Upper lobe of right lung (tissue), 1 donor: ENCODE measurements around the gene FADS2. TPM values are rescaled to one million over a fixed set of nuclear protein-coding genes. Genes with fewer than 3 reads are reported as not detected.

ENCODE experiments used
- ATAC-seq: fragments of 200-7000 bp; cut with Tn5 transposase; one replicate; pipeline ENCODE4 v1.9.1; 2020; ENCODE audit warnings: mild to moderate bottlenecking, moderate library complexity
- DNase-seq: peaks from one replicate; pipeline ENCODE4 v3.0.0-alpha.2; 2020
- H3K27ac ChIP-seq: fragments of 200-600 bp; one replicate; pipeline ENCODE4 v1.8.0; 2022
- H3K27me3 ChIP-seq: fragments of 200-600 bp; one replicate; pipeline ENCODE4 v1.8.0; 2022; ENCODE audit warnings: mild to moderate bottlenecking
- H3K36me3 ChIP-seq: fragments of 200-600 bp; one replicate; pipeline ENCODE4 v1.8.0; 2022
- H3K4me1 ChIP-seq: fragments of 200-600 bp; one replicate; pipeline ENCODE4 v1.8.0; 2022
- H3K4me3 ChIP-seq: fragments of 200-600 bp; one replicate; pipeline ENCODE4 v1.8.0; 2022; ENCODE audit warnings: mild to moderate bottlenecking
- H3K9me3 ChIP-seq: fragments of 200-600 bp; one replicate; pipeline ENCODE4 v1.8.0; 2022
- CTCF ChIP-seq: fragments of 200-600 bp; IDR thresholded peaks from one replicate; pipeline ENCODE4 v1.8.0; 2022; ENCODE audit warnings: antibody characterized with exemption
- intact Hi-C: fragments of 100-400 bp; cut with DNase I; formaldehyde crosslinking; loops from one replicate; pipeline ENCODE4 v1.11.0; 2022
- microRNA-seq: library from miRNA; unstranded; fragments of <30 nt; microRNA quantifications from one replicate; pipeline ENCODE4 v1.2.0, GENCODE V29; 2020; ENCODE audit warnings: borderline microRNAs expressed
- total RNA-seq: library from RNA; stranded (reverse); fragmentation: NEBNext Ultra II Directional; extraction: Animal tissue kit (Norgen Biotek cat#: 25700); gene quantifications from one replicate; pipeline ENCODE4 v1.2.1, GENCODE V29; 2021
- donor health status: DM: no; HTN: yes; CAD: no; lungs with severe emphysema.

FADS2 gene
- total RNA-seq, 1 donor from 2014 or later = 75.1 TPM

DNA sequence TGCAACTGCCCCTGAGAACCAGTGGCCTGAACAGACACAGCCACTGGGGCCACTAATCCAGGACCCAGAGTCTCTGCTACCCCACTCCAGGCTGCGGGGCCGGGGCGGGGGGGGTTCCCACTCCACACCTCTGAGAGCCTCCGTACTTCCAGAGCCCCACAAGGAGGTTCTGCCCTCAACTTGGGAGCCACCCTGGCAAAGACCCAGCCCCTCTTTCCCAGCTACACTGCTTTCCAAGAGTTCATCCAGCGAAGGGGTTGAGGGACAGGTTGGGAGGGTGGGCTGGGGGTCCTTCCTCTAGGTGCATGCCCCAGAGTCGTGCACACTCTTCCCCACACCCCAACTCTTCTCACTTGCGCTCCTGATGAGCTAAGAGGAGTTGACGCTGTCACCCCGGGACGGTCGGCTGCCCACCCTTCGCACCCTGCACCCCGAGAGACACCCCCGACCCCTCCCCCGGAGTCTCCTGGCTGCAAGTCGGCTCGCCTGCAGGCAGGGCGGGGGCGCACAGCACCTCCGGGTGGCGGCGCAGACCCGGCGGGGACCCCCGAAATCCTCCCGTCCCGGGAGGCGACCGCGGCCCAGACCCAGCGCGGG, 88.7 kb downstream of the FADS2 start:
- Histone ChIP-seq H3K36me3 (no peaks in the 10 kb centered on the region), H3K27me3 (peaks cover 5% of the 10 kb centered on the region), H3K4me1 (peaks cover 14% of the 10 kb centered on the region), H3K4me3 (peak overlapping the region; percentile 57), H3K27ac (peak overlapping the region; percentile 47), H3K9me3 (no peaks in the 10 kb centered on the region)
- TF ChIP-seq CTCF = no peak
- intact Hi-C loops = no loop called here
- DNase-seq = no peak
- no peak for ATAC-seq

Small RNA genes within 50 kb of the gene (microRNA-seq; reads per million reads assigned to microRNA genes)
- gene MIR6746 = not detected

Other genes with a start within 250 kb of the FADS2 start
- gene SYT7, start 247.2 kb upstream of the FADS2 start, total RNA-seq = 4.8 TPM
- 6.0 TPM for gene DAGLA, start 147.9 kb upstream of the FADS2 start, total RNA-seq
- 62.6 TPM for gene MYRF, start 75.7 kb upstream of the FADS2 start, total RNA-seq
- gene TMEM258, start 35.7 kb upstream of the FADS2 start, total RNA-seq = 94.0 TPM
- 4.9 TPM for gene FEN1, start 35.4 kb upstream of the FADS2 start, total RNA-seq
- 68.0 TPM for gene FADS1, start 11.3 kb upstream of the FADS2 start, total RNA-seq
- 68.5 TPM for gene FADS3, start 63.2 kb downstream of the FADS2 start, total RNA-seq
- gene RAB3IL1, start 89.3 kb downstream of the FADS2 start, total RNA-seq = 10.6 TPM
- gene BEST1, start 122.1 kb downstream of the FADS2 start, total RNA-seq = 9.6 TPM
- 4,022 TPM for gene FTH1, start 139.3 kb downstream of the FADS2 start, total RNA-seq